Measurements from ENCODE around the gene PFN3.

Gene PFN3

DNA sequence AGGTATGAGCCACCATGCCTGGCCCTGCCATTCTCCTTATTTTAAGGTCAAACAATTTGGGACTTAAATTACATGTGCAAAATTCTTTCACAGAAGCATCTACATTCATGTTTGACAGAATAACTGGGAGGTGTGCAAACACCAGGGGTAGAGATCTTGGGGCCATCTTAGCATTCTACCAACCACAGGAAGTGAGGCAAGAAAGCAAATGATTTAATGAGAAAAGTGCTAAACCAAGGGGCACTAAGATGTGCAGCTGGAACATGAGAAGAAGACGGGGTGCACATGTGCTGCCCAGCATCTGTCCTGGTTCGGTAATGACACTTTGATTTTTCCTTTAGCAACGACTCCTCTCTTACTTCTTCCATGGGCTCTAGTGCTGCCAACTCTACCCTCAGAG is 10.1 kb upstream of the PFN3 start:
- no peak for TF ChIP-seq SIN3A (IDR thresholded peaks at IDR 0.05; ENCODE audit: borderline replicate concordance, insufficient read depth, low read length)
- no peak for TF ChIP-seq TAF1 (IDR thresholded peaks at IDR 0.05; ENCODE audit: borderline replicate concordance, insufficient read depth, low read length)
- TF ChIP-seq POLR2AphosphoS5 (IDR thresholded peaks at IDR 0.05; ENCODE audit: low read depth, low read length), result no peak

DNA sequence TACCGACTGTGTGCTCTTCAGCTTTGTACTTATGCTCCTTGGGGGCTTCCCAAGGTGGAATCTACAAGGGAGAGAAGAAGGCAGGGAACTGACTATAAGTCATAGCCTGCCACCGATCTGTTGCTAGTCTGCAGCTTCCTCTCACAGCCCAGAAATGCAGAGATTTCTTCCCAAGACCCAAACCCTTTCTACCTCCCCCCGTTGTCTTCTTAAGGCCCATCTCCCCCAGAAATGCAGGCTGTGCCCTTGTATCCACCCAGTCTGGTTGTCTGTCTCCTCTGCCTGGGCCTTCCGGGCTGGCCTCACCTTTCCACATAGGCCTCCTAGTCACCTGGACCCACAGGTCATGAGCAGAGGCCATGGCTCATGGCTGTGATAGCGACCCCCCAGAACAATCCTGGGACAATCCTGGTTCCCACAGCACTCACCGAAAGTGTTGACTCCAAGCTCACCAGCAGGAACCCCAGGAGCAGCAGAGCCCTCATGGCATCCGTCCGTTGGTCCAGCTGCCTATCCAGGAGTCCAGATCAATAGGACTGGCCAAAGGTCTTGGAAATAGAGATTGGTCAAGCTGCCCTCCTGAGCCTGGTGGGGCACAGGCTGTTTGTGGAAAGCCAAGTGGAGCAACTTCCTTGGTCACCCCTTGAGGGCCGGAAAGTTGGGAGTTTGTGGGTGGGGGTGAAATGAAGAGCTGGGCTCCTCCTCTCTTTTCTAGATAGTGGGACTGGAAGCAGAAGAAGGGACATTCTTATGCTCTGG is 8.8 kb upstream of the PFN3 start, which contains the start of gene F12:
Gene F12, minus strand, starts transcription at position 522 of the 759 bp plus-strand sequence. Its CDS starts 37 bp downstream, at position 485.
- no peak for TF ChIP-seq POLR2AphosphoS5 (IDR thresholded peaks at IDR 0.05; ENCODE audit: low read depth, low read length)
- TF ChIP-seq FOXP2 (optimal IDR thresholded peaks at IDR 0.05; ENCODE audit: borderline replicate concordance, extremely low read depth, extremely low read length, insufficient read depth), result no peak
- TF ChIP-seq TAF1 (IDR thresholded peaks at IDR 0.05; ENCODE audit: borderline replicate concordance, insufficient read depth, low read length), result no peak
- TF ChIP-seq SIN3A (IDR thresholded peaks at IDR 0.05; ENCODE audit: borderline replicate concordance, insufficient read depth, low read length), result no peak
- TF ChIP-seq, protein P1, sequence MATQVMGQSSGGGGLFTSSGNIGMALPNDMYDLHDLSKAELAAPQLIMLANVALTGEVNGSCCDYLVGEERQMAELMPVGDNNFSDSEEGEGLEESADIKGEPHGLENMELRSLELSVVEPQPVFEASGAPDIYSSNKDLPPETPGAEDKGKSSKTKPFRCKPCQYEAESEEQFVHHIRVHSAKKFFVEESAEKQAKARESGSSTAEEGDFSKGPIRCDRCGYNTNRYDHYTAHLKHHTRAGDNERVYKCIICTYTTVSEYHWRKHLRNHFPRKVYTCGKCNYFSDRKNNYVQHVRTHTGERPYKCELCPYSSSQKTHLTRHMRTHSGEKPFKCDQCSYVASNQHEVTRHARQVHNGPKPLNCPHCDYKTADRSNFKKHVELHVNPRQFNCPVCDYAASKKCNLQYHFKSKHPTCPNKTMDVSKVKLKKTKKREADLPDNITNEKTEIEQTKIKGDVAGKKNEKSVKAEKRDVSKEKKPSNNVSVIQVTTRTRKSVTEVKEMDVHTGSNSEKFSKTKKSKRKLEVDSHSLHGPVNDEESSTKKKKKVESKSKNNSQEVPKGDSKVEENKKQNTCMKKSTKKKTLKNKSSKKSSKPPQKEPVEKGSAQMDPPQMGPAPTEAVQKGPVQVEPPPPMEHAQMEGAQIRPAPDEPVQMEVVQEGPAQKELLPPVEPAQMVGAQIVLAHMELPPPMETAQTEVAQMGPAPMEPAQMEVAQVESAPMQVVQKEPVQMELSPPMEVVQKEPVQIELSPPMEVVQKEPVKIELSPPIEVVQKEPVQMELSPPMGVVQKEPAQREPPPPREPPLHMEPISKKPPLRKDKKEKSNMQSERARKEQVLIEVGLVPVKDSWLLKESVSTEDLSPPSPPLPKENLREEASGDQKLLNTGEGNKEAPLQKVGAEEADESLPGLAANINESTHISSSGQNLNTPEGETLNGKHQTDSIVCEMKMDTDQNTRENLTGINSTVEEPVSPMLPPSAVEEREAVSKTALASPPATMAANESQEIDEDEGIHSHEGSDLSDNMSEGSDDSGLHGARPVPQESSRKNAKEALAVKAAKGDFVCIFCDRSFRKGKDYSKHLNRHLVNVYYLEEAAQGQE (IDR thresholded peaks at IDR 0.05; ENCODE audit: insufficient read depth in 1 of 2, low read depth in 2 of 2, low read length in 2 of 2), result no peak

DNA sequence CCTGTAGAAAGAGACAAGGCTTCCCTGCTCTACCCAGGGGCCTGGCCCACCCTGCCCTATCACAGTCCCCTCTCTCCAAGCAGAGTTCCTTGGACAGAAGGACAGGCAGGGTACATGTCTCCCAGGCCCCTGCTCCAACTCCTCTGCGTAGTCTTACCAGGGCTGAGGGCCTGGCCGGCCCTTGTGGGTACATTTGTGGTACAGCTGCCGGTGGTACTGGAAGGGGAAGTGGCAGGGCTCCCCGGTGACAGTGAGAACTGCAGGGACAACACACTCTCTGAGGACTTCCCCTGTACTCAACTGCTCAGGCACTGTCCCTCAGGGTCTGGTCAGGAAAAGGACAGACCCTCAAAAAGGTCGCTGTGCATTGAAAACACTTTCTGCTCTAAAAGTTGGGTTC is 5.3 kb upstream of the PFN3 start:
- TF ChIP-seq POLR2AphosphoS5 (IDR thresholded peaks at IDR 0.05; ENCODE audit: low read depth, low read length), result no peak
- no peak for TF ChIP-seq FOXP2 (optimal IDR thresholded peaks at IDR 0.05; ENCODE audit: borderline replicate concordance, extremely low read depth, extremely low read length, insufficient read depth)
- TF ChIP-seq, protein P1 (IDR thresholded peaks at IDR 0.05; ENCODE audit: insufficient read depth in 1 of 2, low read depth in 2 of 2, low read length in 2 of 2), result no peak
- TF ChIP-seq SIN3A (IDR thresholded peaks at IDR 0.05; ENCODE audit: borderline replicate concordance, insufficient read depth, low read length), result no peak
- TF ChIP-seq TAF1 (IDR thresholded peaks at IDR 0.05; ENCODE audit: borderline replicate concordance, insufficient read depth, low read length), result no peak

DNA sequence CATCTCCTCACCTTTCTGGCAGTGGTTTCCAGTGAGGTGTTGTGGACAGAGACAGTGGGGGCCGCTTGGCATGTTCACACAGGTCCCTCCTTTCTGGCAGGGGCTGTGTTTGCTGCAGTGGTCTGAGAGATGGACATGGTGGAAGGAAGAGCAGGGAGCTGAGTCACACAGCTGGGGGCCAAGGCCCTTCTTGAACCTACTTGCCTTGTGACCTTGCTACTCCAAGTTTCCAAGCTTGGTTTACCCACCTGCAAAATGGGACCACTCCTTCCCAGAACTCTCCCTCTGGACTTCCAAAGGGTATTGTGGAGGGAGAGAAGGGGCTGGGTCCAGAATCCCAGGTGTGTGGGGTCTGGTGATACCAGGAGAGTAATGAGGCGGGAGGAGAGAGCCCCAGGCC is 4.9 kb upstream of the PFN3 start:
- no peak for TF ChIP-seq SIN3A (IDR thresholded peaks at IDR 0.05; ENCODE audit: borderline replicate concordance, insufficient read depth, low read length)
- TF ChIP-seq POLR2AphosphoS5 (IDR thresholded peaks at IDR 0.05; ENCODE audit: low read depth, low read length), result no peak
- TF ChIP-seq FOXP2 (optimal IDR thresholded peaks at IDR 0.05; ENCODE audit: borderline replicate concordance, extremely low read depth, extremely low read length, insufficient read depth), result no peak
- TF ChIP-seq, protein P1 (IDR thresholded peaks at IDR 0.05; ENCODE audit: insufficient read depth in 1 of 2, low read depth in 2 of 2, low read length in 2 of 2), result no peak
- no peak for TF ChIP-seq TAF1 (IDR thresholded peaks at IDR 0.05; ENCODE audit: borderline replicate concordance, insufficient read depth, low read length)

DNA sequence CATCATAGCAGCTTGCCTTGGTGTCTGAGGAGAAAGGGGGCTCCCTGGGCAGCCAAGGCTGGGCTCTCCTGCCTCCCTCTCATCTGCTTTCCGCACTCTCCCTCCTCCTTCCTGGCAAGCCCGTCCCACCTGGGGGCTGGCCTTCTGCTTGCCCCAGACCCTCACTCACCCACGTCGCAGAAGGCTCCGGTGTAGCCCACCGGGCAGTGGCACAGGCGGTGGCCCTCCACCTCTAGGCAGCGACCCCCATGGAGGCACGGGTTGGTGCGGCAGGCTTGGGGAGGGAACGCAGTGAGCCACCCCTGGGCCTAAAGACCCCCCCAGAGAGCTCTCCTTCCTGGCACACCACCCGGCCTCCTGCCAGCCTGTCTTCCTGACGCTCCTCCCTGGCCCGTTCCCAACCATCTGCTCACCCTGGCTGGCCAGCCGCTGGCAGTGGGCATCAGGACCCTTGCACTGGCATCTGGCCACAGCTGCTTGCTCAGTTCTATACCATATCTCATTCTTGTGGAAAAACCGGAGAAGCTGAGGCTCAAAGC is 4.2 kb upstream of the PFN3 start:
- TF ChIP-seq TAF1 (IDR thresholded peaks at IDR 0.05; ENCODE audit: borderline replicate concordance, insufficient read depth, low read length) (no peak), FOXP2 (optimal IDR thresholded peaks at IDR 0.05; ENCODE audit: borderline replicate concordance, extremely low read depth, extremely low read length, insufficient read depth) (no peak), POLR2AphosphoS5 (IDR thresholded peaks at IDR 0.05; ENCODE audit: low read depth, low read length) (no peak; the same call in 1 of the 2 replicates), SIN3A (IDR thresholded peaks at IDR 0.05; ENCODE audit: borderline replicate concordance, insufficient read depth, low read length) (no peak)
- TF ChIP-seq, protein P1 (IDR thresholded peaks at IDR 0.05; ENCODE audit: insufficient read depth in 1 of 2, low read depth in 2 of 2, low read length in 2 of 2), result no peak
